ENCODE measurements around the gene IRX4.

The IRX4 gene

DNA sequence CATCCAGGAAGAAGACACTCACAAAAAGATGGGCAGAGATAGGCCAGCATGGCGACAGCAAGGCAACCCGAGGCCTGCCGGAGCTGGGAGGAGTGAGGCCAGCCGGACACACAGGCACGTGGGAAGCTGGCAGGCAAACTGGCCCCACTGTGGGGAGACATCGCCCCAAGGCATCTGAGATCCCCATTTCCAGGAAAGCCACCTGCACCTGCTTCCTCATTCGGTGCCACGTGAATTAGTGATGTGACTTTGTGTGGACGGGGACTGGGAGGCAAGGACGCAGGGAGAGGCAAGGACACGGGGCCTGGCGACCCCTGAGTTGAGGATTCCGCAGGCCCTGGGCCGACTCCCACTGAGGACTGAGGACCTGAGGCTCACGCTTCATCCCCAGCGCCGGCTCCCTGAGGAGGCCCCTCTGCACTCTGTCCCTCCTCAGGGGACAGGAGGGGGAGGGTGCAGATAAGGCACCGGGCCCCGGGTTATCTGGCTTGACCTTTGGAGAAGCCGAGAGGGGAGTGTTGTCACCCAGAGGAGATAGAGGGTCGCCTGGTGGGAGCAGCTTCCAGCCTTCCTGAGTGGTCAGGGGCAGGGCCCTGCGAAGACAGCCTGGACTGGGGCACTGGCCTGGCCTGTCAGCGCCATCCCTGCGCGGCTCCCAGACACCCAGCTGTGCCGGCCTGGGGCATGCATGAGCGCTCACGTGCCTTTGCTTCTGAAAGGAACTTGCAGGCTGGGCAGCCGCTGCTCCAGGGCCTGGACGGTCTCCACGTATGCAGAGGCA lies 41.8 kb downstream of the IRX4 start:
- no peak overlapping the region for H3K4me3 ChIP-seq (ENCODE audit: low read depth, low read length)

DNA sequence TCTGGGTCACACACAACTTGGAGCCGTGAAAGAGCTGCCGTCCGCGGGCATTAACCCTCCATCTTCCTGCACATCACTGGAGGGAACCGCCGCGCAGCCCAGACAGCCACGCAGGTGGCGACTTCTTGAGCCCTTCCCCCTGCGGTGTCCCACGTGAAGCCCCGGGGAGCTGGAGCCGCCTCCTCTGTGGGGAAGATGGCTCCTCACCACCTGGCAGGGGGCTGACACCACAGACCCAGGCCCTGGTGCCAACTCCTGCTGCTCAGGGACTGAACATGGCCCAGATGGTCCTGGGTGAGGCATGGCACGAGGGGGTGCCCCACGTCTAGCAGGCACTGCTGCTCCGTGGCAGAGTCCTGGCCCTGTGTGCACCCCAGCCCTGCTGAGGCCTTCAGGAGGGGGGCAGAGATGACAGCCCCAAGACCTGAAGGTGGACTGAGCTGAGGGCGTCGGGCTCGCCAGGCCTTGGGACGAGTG lies 42.6 kb downstream of the IRX4 start:
- H3K4me3 ChIP-seq (ENCODE audit: low read depth, low read length) = no peak overlapping the region

DNA sequence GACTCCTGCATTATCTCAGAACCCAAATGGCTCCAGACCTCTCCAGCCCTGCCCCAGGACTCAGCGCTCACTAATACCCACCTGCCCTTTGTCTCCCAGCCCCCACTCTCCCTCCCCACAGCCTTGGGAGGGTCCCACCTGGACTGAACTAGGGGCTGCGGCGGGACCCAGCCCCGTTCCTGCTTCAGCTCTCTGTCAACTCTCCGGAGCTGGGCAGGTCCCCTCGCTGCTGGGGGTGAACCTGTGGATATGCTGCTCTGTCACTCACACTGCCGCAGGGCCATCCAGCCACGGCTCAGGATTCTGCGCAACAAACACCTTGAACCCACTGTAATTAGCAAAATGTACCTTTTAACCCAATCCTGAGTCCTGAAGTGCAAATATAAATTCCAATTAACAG lies 44.7 kb downstream of the IRX4 start:
- H3K4me3 ChIP-seq (ENCODE audit: low read depth, low read length) = no peak overlapping the region

DNA sequence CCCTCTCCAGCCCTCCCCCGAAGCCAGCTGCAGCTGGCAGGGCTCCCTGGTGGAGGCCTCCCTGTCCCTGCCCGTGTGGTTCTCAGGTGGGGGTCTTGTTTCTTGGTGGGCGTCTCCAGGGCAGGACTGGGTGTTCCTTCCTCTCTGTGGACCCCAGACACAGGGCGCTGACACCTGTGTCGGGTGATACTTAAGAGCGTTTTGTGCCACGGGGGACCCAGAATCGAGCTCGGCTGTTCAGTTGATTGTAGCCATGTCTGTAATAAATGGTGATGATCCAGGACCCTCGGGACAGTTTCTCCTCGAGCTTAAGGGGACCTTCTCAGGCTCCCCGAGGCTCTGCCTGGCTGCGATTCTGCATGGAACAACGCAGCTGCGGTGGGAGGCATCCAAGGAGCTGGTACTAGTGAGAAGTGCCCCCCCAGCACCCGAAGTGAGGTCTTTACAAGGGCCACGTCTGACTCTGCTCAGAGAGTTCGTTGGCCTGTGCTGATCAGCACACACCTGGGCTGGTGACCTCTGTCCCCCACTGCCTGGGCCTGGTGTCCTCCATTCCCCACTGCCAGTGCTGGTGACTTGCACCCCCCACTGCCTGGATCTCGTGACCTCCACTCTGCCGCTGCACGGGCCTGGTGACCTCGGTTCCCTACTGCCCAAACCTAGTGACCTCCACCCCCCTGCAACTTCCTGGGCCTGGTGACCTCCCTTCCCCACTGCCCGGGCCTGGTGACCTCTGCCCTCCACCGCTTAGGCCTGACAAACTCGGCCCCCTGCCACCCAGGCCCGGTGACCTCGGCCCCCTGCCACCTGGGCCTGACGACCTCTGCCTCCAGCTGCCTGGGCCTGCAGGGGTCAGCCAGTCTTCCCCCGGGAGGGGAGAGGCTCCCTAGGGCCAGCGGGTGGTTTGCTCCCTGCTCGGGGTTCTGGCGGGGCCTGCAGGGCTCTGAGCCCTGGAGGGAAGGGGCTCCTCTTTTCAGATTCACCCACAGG lies 45.5 kb downstream of the IRX4 start:
- no peak overlapping the region for H3K4me3 ChIP-seq (ENCODE audit: low read depth, low read length)

DNA sequence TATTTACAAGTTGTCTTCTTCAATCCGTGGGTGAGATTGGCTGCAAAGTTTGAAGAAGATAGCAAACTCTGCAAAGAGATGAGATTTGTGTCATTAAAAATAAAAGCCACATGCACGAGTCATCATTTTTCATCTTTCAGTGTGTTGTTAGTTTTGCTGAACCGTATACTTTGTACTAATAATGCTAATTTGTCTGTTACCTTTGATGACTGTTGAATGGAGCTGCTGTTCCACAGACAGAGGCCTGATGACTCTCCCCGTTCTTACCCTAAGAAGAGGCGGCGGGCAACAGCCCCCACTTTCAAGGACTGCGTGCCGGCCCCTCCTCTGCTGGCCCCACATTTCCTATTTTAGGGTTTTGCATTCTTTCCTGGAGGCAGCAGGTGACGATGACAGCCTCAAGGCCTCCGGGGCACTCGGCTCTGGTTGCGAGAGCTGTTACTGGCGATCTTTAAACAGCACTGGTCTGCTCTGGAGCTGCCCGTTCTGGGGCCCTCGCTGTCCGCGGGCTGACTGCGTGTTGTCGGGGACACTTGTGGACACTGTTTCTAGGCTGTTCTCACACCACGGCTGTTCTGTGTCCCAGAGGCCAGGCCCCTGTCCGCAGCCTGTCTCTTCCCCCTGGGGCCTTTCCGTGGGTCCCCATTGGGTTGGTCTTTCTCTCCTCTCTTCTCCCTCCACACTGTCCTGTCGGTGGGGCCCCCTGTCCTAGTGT lies 46.4 kb downstream of the IRX4 start:
- no peak overlapping the region for H3K4me3 ChIP-seq (ENCODE audit: low read depth, low read length)

DNA sequence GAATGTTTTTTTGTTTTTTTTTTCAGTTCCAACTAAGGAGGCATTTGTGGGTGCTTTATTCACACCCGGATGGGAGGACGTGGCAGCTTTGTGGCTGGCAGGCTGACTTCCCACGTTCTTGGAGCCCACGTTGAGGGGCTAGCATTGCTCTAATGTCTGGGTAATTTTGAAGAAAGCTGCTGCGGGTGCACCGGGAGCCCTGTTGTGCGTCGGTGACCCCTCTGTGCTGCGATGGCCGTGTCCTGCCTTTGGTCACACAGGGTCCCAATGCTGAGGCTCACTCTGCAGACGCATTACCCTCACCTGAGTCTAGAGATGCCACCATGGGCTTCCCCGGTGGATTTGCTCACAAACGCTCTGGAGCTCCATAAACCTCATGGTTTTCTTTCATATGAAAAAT lies 47.3 kb downstream of the IRX4 start:
- no peak overlapping the region for H3K4me3 ChIP-seq (ENCODE audit: low read depth, low read length)

DNA sequence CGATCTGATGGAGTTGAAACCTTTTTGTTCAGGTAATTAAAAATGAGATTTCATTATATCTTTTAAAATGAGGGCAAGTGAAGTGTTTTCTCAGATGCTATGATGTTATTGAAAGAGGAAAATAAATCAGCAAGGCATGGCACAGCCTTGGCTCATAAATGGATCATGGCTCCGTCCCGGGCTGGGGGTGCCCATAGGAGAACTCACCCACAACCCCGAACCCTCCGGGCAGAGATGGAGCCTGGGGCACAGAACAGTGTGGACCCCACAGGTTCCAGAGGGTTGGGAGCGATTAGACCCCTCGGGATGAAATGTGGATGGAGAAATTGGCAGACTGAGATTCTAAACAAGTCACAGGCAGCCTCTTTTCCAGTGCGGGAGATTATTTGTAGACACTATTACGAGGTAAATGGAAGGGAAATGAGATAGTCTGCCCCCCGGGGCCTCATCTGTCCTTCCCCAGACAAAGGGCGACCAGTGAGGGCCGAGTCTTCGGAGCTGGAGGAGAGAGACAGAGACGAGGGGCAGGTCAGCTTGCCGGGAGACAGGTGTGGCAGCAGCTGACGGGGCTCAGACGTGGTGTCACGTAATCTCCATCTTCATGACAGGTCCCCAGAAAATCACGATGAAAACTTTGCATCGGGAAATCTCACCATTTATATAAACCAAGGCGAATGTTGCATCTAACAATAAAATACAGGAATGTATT lies 47.9 kb downstream of the IRX4 start:
- no peak overlapping the region for H3K4me3 ChIP-seq (ENCODE audit: low read depth, low read length)

DNA sequence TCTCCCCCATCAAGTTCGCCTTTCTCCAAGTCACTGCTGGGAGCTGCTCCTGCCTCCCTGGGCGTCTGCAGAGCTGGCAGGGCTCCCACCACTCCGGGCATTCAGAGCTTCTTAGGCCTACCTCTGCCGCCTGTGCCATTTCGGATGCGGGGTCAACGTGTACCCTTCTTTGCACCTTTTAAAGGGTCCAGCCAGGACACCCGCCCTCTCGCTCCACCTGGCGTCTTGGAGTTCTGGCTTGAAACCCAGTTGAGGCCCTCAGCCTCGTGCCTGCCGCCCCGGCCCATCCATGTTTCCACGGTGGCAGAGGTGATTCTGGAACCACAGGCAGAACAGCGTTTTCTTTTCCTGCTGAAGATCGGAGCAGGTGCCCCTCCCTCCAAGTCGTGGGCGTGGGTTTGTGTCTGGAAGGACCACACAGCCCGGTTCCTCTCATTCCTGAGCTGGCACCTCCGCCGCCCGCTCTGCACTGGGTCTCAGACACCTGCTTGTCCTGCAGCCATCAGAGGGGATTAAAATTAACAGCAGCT lies 48.6 kb downstream of the IRX4 start:
- no peak overlapping the region for H3K4me3 ChIP-seq (ENCODE audit: low read depth, low read length)

DNA sequence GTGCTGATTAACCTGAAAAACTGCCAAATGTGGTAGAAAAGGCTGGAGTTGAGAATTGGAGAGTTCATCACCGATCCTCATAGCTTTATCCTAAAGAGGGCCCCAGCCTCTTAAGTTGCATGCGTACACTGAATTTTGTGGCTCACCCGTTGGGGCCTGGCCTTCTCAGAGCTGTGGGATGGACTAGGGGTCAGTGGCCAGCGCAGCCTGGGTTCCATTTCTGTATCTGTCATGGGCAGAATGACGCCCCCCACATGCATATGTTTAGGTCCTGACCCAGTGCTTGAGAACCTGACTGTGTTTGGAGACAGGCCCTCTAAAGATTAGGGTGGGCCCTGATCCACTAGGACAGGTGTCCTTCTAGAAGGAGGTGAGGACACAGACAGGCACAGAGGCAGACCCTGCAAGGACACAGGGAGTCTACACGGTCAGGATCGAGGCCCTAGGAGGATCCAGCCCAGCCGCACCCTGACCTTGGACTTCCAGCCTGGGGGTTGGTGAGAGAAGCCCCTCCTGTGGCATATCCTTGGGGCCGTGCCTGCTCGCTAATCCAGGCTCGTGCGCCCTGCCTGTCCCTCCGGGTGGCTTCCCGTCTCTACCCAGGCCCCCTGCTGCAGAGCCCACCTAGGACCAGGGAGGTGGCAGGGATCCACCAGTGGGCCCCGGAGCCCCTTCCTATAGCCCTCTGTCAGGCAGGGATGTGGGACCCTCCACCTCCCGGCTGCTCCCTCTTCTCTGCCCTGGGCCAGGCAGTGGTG lies 49.3 kb downstream of the IRX4 start:
- no peak overlapping the region for H3K4me3 ChIP-seq (ENCODE audit: low read depth, low read length)

DNA sequence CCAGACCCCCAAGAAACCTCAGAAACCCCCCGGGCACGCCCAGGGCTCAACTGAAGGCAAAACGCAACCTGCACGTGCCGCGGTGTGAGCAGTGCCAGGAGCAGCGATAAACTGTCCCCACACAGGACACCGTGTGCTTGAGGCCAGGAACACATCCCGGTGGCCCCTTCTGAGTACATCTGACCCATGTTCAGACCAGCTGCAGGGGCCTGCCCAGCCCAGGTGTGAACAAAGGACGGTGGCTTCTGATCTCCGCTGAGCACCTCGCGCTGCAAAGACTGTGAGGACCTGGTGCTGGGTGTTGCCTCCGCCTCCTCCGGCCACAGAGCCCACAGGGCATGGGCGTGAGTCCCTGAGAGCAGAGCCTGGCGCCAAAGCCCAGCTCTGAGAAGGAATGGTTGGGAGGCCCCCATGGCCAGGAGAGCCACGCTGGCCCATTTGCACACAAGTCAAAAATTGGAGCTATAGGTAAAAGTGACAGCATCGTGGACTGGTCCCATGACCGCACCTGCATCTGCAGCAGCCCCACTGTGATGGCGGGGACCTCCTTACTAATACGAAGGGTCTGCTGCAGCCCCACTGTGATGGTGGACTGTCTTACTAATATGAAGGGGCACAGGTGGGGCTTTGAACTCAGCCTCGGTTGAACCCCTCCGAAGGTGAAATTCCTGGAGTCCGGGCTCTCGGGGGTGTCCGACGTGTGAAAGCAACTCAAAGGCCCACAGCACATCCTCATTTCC lies 50.0 kb downstream of the IRX4 start:
- no peak overlapping the region for H3K4me3 ChIP-seq (ENCODE audit: low read depth, low read length)

DNA sequence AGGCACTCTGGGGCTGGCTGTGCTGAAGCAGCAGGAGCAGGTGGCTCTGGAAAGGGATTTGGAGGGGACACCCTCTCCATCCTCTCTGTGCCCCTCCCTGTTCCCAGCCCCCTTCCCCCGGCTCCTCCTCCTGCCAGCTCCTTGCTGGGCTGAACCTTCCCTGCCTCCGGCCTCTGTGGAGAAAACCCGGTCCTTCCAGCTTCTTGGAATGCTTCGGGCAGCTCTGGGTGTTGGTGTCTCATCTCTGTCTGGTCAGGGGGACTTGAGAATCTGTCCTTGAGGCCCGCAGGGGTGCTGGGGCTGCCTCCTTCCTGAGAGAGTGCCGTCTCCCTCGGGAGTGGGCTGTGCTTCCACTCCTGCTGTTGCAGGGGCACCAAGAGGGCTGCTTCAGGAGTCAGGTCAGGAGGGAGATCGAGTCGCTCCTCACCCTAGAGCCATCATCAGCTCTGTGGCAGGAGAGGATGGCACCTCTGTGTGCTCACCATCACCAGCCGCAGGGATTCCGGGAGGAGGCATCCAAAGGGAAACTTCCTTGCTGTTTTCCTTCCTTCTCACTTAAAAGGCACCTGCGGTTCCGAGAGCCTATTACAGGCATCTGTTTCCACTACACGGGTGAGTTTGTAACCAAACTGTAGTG lies 50.9 kb downstream of the IRX4 start:
- H3K4me3 ChIP-seq (ENCODE audit: low read depth, low read length) = no peak overlapping the region

DNA sequence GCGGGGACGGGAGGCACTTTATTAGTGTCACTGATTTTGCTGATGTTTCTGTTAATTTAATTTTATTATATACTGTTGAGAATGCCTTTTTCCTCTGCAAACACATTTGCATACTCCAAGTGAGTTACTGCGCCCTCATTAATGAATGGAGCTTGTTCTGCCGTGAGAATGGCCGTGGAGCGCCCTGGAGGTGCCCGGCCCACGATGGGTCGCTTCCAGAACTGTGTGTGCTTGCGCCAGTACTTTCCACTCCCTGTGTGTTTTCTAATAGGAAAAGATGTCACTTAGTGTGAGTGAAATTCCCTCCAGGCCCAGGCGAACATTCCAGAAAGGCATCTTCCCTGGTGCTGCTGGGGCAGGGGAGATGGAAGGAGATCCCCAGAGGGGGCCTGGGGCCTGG lies 51.5 kb downstream of the IRX4 start:
- no peak overlapping the region for H3K4me3 ChIP-seq (ENCODE audit: low read depth, low read length)

DNA sequence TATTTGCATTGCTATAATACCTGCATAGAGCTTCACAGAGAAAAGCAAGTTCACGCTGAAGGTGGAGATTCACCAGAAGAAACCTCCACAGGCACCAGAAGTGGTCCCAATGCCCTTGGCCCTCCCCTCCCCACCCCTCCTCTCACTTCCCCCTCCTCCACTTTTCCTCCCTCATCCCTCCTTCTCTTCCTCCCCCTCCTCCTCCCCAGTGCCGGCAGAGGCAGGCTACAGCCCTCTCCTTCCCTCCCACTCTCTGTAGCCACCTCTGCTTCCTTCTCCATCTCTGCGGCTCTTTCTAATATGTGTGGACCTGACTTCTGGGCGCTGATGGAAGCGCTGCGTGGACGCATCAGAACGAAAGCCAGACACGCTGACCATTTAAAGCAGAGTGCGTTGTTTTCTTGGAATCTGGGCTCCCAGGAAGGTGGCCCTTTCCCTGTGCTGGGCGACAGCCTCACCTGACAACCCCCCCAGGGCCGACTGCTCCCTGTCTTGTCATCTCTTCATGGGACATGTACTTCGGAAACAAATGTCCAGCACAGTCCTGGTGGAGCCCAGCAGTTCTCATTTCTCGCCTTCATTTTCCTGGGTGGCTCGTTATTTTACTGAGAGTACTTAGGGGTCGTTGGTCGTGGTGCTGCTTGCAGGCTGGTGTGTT lies 52.0 kb downstream of the IRX4 start:
- H3K4me3 ChIP-seq (ENCODE audit: low read depth, low read length) = no peak overlapping the region

DNA sequence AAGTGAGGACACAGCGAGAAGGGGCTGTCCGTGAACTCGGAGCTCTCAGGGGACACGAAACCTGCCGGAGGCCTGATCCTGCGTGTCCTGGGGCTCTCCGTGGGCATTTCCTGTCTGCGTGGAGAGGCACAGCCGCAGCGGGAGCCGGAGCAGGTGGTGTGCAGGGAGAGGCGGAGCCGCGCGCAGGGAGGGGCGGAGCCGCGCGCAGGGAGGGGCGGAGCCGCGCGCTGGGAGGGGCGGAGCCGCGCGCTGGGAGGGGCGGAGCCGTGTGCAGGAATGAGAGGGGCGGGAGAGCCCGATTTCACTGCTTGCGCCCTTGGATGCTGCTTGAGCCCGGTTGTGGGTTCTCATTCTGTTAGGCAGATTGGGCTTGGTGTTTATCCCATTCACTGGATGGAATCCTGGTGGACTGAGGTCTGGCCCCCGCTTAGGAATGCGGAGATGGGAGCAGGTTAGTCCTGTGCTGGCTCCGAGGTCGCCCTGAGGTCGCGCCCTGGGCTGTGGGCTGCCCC lies 54.8 kb downstream of the IRX4 start:
- no peak overlapping the region for H3K4me3 ChIP-seq (ENCODE audit: low read depth, low read length)

Data from iPS-11a (cell line).